GM18873 (cell line): Measurements from ENCODE around the gene ABI3BP.

Experiments used
- ATAC-seq: cut with Tn5 transposase; IDR thresholded peaks from one replicate; pipeline ENCODE4 v1.9.1; 2021; ENCODE audit warnings: mild to moderate bottlenecking, moderate library complexity, moderate number of reproducible peaks; ENCODE audit not compliant: unreplicated experiment, low FRiP score

Gene ABI3BP

DNA sequence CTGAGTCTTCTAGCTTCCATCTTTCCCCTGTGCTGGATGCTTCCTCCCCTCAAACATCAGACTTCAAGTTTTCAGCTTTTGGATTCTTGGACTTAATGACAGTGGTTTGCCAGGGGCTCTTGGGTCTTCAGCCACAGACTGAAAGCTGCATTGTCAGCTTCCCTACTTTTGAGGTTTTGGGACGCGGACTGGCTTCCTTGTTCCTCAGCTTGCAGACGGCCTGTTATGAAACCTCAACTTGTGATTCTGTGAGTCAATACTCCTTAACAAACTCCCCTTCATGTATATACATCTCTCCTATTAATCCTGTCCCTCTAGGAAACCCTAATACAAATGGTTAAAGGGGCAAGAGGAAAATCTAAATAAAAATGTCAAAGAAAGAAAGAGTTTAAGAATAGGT lies 100.1 kb downstream of the ABI3BP start:
- ATAC-seq, result no peak

DNA sequence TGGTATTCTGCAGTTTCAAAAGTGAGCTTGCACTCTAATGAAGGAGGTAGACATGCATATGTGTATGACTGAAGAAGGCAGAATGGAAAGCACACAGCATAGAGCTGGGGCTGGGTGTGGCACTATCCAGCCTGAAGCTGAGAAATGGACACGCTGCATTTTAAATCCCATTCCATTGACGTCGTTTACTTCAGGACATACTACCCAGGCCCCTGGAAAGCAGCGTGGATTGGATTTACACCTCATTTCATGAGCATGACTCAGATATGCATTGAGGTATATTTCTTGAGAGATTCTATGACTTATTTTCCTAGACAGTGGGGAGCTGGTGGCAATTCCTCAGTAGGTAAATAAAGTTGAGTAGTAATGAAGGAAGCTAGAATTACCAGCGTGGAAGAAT lies 101.4 kb downstream of the ABI3BP start:
- ATAC-seq, result no peak

DNA sequence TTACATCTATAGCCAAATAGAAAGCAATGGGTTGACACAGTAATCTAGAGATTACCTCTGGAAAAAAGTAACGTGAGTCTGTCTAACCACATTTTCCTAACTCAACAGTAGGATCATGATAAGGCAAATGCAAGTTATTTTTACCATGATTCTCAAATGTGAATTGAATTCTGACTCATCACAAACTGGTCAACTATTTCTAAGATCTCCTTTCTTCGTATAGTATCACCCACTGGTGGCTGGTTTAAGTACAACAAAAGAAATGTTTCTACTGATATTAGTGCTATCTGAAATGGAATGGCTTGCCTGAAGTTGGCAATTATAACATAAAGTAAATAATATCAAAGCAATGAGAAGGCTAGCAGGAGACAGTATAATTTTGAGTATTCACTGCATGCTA lies 102.2 kb downstream of the ABI3BP start:
- no peak for ATAC-seq

- no peak for ATAC-seq
Observed at GRCh38 chr3:100888881-100889280, 104.3 kb downstream of the ABI3BP start.

- ATAC-seq, result no peak
Observed at GRCh38 chr3:100882571-100882984, 110.6 kb downstream of the ABI3BP start.

DNA sequence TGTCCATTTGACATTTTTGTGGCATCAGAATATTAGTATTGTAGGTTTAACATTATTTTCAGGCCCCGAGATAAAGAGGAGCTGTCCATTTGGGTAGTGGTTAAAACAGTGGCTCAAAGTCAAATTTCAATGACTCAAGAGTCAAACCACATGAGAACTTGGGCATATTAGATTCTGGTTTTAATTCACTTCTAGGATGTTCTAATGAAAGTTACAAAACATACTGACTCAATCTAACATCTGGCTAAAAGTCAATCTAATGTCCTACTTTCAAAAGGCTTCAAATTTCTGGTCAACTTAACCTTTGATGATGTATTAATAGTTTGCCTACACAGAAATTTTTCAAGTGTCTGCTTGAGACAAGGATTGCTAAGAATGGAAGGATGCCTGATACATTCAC lies 112.4 kb downstream of the ABI3BP start:
- ATAC-seq, result no peak

GRCh38 chr3:100880072-100880471 lies 113.1 kb downstream of the ABI3BP start:
- ATAC-seq, result no peak

GRCh38 chr3:100879195-100879810 lies 113.9 kb downstream of the ABI3BP start:
- no peak for ATAC-seq

GRCh38 chr3:100877286-100877685 lies 115.9 kb downstream of the ABI3BP start:
- ATAC-seq, result no peak

GRCh38 chr3:100875239-100875638 lies 118.0 kb downstream of the ABI3BP start:
- no peak for ATAC-seq

DNA sequence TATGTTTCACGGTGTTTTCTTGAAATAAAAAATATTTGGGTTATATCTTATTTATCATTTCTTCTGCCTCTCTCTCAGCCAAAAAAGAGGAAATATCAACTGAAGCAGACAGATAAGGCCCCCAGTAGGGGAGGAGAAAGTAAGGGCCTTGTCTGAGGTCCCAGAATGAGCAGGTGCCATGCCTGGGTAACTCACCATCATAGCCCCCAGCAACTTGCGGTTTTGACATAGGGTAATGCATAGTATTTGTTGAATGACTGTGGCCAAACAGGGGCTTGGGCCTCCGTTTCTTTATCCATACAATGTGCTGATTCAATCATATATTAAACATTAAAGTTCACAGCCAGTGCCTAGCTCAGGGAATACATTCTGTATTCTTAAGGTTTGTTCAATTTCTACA lies 119.6 kb downstream of the ABI3BP start:
- ATAC-seq, result no peak

DNA sequence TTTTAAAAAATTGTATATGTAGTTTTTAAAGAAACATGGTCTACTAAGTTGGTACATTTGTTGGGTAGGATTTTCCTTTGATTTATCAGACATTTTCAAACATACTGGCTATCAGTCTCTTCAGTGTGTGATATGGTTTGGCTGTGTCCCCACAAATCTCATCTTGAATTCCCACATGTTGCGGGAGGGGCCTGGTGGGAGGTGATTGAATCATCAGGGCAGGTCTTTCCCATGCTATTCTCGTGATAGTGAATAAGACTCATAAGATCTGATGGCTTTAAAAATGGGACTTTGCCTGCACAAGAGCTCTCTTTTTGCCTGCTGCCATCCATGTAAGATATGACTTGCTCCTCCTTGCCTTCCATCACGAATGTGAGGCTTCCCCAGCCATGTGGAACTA lies 121.9 kb downstream of the ABI3BP start:
- no peak for ATAC-seq

- ATAC-seq, result no peak
Observed at GRCh38 chr3:100869787-100870186, 123.4 kb downstream of the ABI3BP start.

DNA sequence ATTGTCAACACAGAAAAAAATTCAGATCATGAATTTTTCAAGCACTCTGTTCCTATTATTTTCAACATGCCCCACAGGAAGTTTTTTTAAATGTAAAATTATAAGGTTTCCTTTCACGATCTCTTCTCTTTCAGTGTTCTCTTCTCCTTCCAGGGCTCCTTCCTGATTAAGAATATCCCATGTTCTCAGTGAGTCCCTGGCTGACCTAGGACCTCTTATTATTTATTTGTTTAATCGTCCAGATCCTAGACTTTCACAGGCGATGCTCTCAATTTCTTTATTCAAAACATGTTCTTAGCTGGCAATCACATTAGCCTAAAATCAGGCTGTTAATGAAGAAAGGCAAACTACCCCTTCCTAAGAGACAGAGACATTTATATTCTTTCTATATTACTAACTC lies 124.3 kb downstream of the ABI3BP start:
- ATAC-seq, result no peak

- ATAC-seq, result no peak
Observed at GRCh38 chr3:100868096-100868495, 125.1 kb downstream of the ABI3BP start.

- ATAC-seq, result no peak
Observed at GRCh38 chr3:100865442-100865841, 127.8 kb downstream of the ABI3BP start.

GRCh38 chr3:100864471-100865250 lies 128.6 kb downstream of the ABI3BP start:
- no peak for ATAC-seq

DNA sequence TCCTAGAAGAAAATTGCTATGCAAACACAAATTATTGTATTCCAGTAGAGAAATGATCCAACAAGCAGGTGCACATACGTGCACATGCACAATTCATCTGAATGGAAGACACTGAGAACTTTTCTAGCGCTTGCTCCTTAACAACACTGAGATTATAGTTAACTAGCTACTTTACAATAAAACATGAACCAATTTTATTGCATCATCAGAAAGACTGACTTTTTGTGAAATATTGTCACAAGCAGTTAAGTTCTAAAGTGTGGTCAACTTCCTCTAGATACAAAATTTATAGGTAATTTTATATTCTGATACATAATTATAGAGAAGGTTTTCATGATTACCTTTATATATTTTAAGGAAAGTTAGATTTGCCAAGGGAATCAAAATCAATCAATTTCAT lies 135.4 kb downstream of the ABI3BP start:
- no peak for ATAC-seq

DNA sequence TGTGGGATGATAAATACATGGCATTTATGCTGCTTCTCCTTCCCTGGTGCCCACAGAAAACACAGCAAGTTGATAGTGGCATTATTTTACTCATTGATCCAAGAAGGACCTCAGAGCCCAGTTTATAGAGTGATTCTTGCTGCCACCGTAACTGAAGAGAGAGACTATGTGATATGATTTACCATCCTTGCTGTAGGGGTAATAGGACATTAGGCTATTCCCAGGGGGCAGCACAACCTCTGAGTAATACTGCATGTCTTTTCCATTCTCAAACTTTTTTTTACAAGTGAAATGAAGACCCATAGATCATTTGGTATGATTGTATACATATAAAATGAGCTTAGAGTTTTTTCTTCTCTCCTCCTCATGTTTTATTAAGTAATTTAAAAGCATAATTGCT lies 136.4 kb downstream of the ABI3BP start:
- no peak for ATAC-seq

DNA sequence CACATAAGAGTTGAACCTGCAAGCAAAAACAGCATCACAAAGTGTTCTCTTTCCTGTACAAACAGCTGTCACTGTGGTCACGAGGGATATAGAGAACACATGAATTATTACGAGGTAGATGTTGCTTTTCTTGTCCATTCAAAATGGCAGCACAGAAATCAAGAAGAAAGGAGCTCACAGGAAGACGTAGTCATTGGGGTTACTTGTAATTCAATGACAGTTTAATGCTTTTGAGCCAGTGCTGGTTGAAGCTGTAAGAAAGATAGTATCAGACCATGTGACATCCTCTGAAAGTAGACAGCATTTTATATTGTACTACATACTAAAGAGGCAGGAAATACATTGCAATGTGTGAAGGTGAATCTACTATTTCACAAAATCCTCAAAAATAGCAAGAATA lies 140.4 kb downstream of the ABI3BP start:
- ATAC-seq, result no peak

GRCh38 chr3:100850701-100851100 lies 142.5 kb downstream of the ABI3BP start:
- no peak for ATAC-seq

- no peak for ATAC-seq
Observed at GRCh38 chr3:100850156-100850555, 143.1 kb downstream of the ABI3BP start.
